LNCaP clone FGC (cell line): Measurements from ENCODE around the gene CLHC1.

ENCODE experiments used
- DNase-seq: peaks from one replicate; pipeline ENCODE4 v3.0.0-alpha.2; 2011; ENCODE audit warnings: low read depth
- H3K4me3 ChIP-seq: 2 replicates; pipeline ENCODE4 v1.5.1; 2011; ENCODE audit warnings: mild to moderate bottlenecking, low read depth, low read length, control low read depth
- CTCF ChIP-seq: IDR thresholded peaks from 2 replicates; pipeline ENCODE4 v1.5.1; 2012; ENCODE audit warnings: mild to moderate bottlenecking; ENCODE audit not compliant: control insufficient read depth, insufficient read depth; ENCODE audit errors: extremely low read depth

Gene CLHC1

GRCh38 chr2:55155206-55155605 is 76.9 kb downstream of the CLHC1 start:
- DNase-seq: no peak
- no peak for TF ChIP-seq CTCF
- no peak overlapping the region for H3K4me3 ChIP-seq

GRCh38 chr2:55154525-55155030 is 77.5 kb downstream of the CLHC1 start:
- H3K4me3 ChIP-seq: no peak overlapping the region
- no peak for TF ChIP-seq CTCF
- no peak for DNase-seq

GRCh38 chr2:55153584-55154299 is 78.4 kb downstream of the CLHC1 start:
- no peak for DNase-seq
- no peak overlapping the region for H3K4me3 ChIP-seq
- no peak for TF ChIP-seq CTCF

GRCh38 chr2:55152475-55153412 is 79.3 kb downstream of the CLHC1 start:
- DNase-seq: no peak
- no peak overlapping the region for H3K4me3 ChIP-seq
- no peak for TF ChIP-seq CTCF

GRCh38 chr2:55151733-55152433 is 80.2 kb downstream of the CLHC1 start:
- DNase-seq: no peak
- no peak for TF ChIP-seq CTCF
- H3K4me3 ChIP-seq: no peak overlapping the region

- no peak overlapping the region for H3K4me3 ChIP-seq
- DNase-seq: no peak
- no peak for TF ChIP-seq CTCF
These were observed 81.3 kb downstream of the CLHC1 start for GRCh38 chr2:55150834-55151233.
